Mucosa of stomach (tissue), 1 donor: ENCODE data around the gene IGBP1.

ENCODE experiments used
- H3K27me3 ChIP-seq: one replicate; pipeline ENCODE4 v1.7.0; 2013; ENCODE audit warnings: mild to moderate bottlenecking, low read length; ENCODE audit not compliant: control insufficient read depth, insufficient read depth
- H3K36me3 ChIP-seq: one replicate; pipeline ENCODE4 v1.7.0; 2013; ENCODE audit warnings: low read length; ENCODE audit not compliant: control insufficient read depth, insufficient read depth
- H3K4me1 ChIP-seq: one replicate; pipeline ENCODE4 v1.7.0; 2013; ENCODE audit warnings: mild to moderate bottlenecking, low read length; ENCODE audit not compliant: control insufficient read depth, insufficient read depth
- H3K4me3 ChIP-seq: one replicate; pipeline ENCODE4 v1.7.0; 2013; ENCODE audit warnings: low read length
- H3K9ac ChIP-seq: one replicate; pipeline ENCODE4 v1.7.0; 2013; ENCODE audit warnings: mild to moderate bottlenecking, low read length, moderate library complexity
- H3K9me3 ChIP-seq: one replicate; pipeline ENCODE4 v1.7.0; 2013; ENCODE audit warnings: mild to moderate bottlenecking, low read length, moderate library complexity; ENCODE audit not compliant: control insufficient read depth
- donor health status: Pancreatic carcinoma.

IGBP1 gene

GRCh38 chrX:70124678-70125077 is 8.6 kb upstream of the IGBP1 start:
- Histone ChIP-seq H3K4me3 (no peak overlapping the region), H3K36me3 (no peaks in the 10 kb centered on the region), H3K4me1 (no peaks in the 10 kb centered on the region), H3K9me3 (no peaks in the 10 kb centered on the region), H3K9ac (no peak overlapping the region), H3K27me3 (no peaks in the 10 kb centered on the region)

GRCh38 chrX:70128071-70128470 is 5.2 kb upstream of the IGBP1 start:
- Histone ChIP-seq H3K36me3 (no peaks in the 10 kb centered on the region), H3K4me1 (no peaks in the 10 kb centered on the region), H3K9ac (no peak overlapping the region), H3K4me3 (no peak overlapping the region), H3K9me3 (no peaks in the 10 kb centered on the region), H3K27me3 (no peaks in the 10 kb centered on the region)

GRCh38 chrX:70129816-70130215 is 3.4 kb upstream of the IGBP1 start:
- H3K36me3 ChIP-seq: no peaks in the 10 kb centered on the region
- no peaks in the 10 kb centered on the region for H3K9me3 ChIP-seq
- no peak overlapping the region for H3K9ac ChIP-seq
- no peak overlapping the region for H3K4me3 ChIP-seq
- no peaks in the 10 kb centered on the region for H3K27me3 ChIP-seq
- peaks cover 2% of the 10 kb centered on the region for H3K4me1 ChIP-seq

- peaks cover 6% of the 10 kb centered on the region for H3K4me1 ChIP-seq
- no peaks in the 10 kb centered on the region for H3K9me3 ChIP-seq
- H3K9ac ChIP-seq: no peak overlapping the region
- no peaks in the 10 kb centered on the region for H3K36me3 ChIP-seq
- no peak overlapping the region for H3K4me3 ChIP-seq
- no peaks in the 10 kb centered on the region for H3K27me3 ChIP-seq
These were observed 1.0 kb upstream of the IGBP1 start for GRCh38 chrX:70132224-70132623.

- Histone ChIP-seq H3K27me3 (no peaks in the 10 kb centered on the region), H3K4me1 (peaks cover 6% of the 10 kb centered on the region), H3K9me3 (no peaks in the 10 kb centered on the region), H3K9ac (no peak overlapping the region), H3K4me3 (peak overlapping the region; percentile 82), H3K36me3 (no peaks in the 10 kb centered on the region)
These were observed 357 bp upstream of the IGBP1 start for GRCh38 chrX:70132877-70133302.

- no peaks in the 10 kb centered on the region for H3K36me3 ChIP-seq
- no peaks in the 10 kb centered on the region for H3K27me3 ChIP-seq
- H3K9ac ChIP-seq: peak overlapping the region; percentile 94
- no peaks in the 10 kb centered on the region for H3K9me3 ChIP-seq
- peak overlapping the region; percentile 82 for H3K4me3 ChIP-seq
- H3K4me1 ChIP-seq: peaks cover 6% of the 10 kb centered on the region
These were observed 850 bp downstream of the IGBP1 start for GRCh38 chrX:70134116-70134477.

- H3K36me3 ChIP-seq: no peaks in the 10 kb centered on the region
- no peaks in the 10 kb centered on the region for H3K27me3 ChIP-seq
- H3K9ac ChIP-seq: no peak overlapping the region
- H3K4me3 ChIP-seq: no peak overlapping the region
- no peaks in the 10 kb centered on the region for H3K9me3 ChIP-seq
- peaks cover 6% of the 10 kb centered on the region for H3K4me1 ChIP-seq
These were observed 5.4 kb downstream of the IGBP1 start for GRCh38 chrX:70138622-70139021.

- H3K36me3 ChIP-seq: no peaks in the 10 kb centered on the region
- H3K4me3 ChIP-seq: no peak overlapping the region
- H3K27me3 ChIP-seq: no peaks in the 10 kb centered on the region
- no peaks in the 10 kb centered on the region for H3K9me3 ChIP-seq
- peaks cover 5% of the 10 kb centered on the region for H3K4me1 ChIP-seq
- H3K9ac ChIP-seq: no peak overlapping the region
These were observed 6.5 kb downstream of the IGBP1 start for GRCh38 chrX:70139736-70140135.

GRCh38 chrX:70141373-70141772 is 8.1 kb downstream of the IGBP1 start:
- Histone ChIP-seq H3K4me1 (no peaks in the 10 kb centered on the region), H3K9me3 (no peaks in the 10 kb centered on the region), H3K9ac (no peak overlapping the region), H3K27me3 (no peaks in the 10 kb centered on the region), H3K4me3 (no peak overlapping the region), H3K36me3 (no peaks in the 10 kb centered on the region)

- Histone ChIP-seq H3K4me1 (no peaks in the 10 kb centered on the region), H3K27me3 (no peaks in the 10 kb centered on the region), H3K9ac (no peak overlapping the region), H3K36me3 (no peaks in the 10 kb centered on the region), H3K4me3 (no peak overlapping the region), H3K9me3 (no peaks in the 10 kb centered on the region)
These were observed 33.6 kb downstream of the IGBP1 start for GRCh38 chrX:70166601-70167590.

- H3K9me3 ChIP-seq: no peaks in the 10 kb centered on the region
- no peak overlapping the region for H3K4me3 ChIP-seq
- no peak overlapping the region for H3K9ac ChIP-seq
- no peaks in the 10 kb centered on the region for H3K36me3 ChIP-seq
- H3K4me1 ChIP-seq: no peaks in the 10 kb centered on the region
- no peaks in the 10 kb centered on the region for H3K27me3 ChIP-seq
These were observed 35.3 kb downstream of the IGBP1 start for GRCh38 chrX:70168238-70169188.

- H3K4me1 ChIP-seq: no peaks in the 10 kb centered on the region
- H3K36me3 ChIP-seq: no peaks in the 10 kb centered on the region
- H3K9me3 ChIP-seq: no peaks in the 10 kb centered on the region
- no peak overlapping the region for H3K9ac ChIP-seq
- H3K4me3 ChIP-seq: no peak overlapping the region
- H3K27me3 ChIP-seq: no peaks in the 10 kb centered on the region
These were observed 36.0 kb downstream of the IGBP1 start for GRCh38 chrX:70169281-70169680.
